Urothelium cell line (cell line): Measurements from ENCODE around the gene PNKD.
A peak's percentile ranks its signal among the peaks of the same experiment; 100 is the strongest.

Source experiments
- DNase-seq: peaks from one replicate; pipeline ENCODE4 v3.0.0; 2011; ENCODE audit warnings: low spot score, mixed read lengths
- FAIRE-seq: peaks from 2 replicates; lab custom pipeline; 2011; peaks lifted over from hg19 to GRCh38; lab: Jason Lieb, UNC

Gene PNKD, protein sequence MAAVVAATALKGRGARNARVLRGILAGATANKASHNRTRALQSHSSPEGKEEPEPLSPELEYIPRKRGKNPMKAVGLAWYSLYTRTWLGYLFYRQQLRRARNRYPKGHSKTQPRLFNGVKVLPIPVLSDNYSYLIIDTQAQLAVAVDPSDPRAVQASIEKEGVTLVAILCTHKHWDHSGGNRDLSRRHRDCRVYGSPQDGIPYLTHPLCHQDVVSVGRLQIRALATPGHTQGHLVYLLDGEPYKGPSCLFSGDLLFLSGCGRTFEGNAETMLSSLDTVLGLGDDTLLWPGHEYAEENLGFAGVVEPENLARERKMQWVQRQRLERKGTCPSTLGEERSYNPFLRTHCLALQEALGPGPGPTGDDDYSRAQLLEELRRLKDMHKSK

DNA sequence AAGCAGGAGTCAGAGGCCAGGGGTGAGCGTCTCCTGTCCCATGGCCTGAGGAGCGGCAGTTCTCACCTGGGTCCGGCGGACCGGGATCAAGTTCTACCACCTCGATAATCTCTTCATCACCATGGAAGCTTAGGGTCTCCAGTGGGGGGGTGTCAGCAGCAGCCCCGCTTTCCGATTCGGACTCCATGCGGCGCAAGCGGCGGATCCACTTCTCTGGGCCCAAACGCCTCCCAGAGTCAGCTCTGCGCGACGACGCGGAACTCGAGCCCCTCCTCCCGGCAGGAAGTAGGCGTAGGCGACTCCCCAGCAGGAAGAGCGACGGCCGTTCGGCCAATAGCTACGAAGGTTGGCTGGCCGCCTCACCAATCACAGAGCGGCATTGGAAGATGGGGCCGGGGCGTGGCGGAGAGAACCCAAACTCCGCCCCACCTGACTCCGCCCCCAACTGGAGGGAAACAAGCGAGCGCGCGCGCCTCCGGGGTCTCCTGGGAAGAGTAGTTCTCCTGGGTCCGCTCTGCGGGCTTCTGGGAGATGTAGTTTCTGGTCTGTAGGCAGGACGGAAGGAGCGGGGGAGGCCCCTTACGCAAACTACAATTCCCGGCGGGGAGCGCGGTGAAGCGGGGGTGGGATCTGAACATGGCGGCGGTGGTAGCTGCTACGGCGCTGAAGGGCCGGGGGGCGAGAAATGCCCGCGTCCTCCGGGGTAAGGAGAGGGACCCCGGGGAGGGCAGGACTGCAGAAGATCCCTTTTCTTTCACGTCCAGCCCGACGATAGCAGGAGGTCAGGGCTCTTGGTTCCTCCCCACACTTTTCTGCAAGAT, at the start of gene PNKD, which contains the start of gene AAMP:
TSS of gene PNKD (plus strand) at position 620 of the 821 bp plus-strand sequence. CDS start at position 637, 17 bp downstream.
TSS of gene AAMP (minus strand) at position 238 of the 821 bp plus-strand sequence. CDS start at position 187, 51 bp downstream.
- peak; percentile 97 for FAIRE-seq
- DNase-seq, result peak; percentile 99

DNA sequence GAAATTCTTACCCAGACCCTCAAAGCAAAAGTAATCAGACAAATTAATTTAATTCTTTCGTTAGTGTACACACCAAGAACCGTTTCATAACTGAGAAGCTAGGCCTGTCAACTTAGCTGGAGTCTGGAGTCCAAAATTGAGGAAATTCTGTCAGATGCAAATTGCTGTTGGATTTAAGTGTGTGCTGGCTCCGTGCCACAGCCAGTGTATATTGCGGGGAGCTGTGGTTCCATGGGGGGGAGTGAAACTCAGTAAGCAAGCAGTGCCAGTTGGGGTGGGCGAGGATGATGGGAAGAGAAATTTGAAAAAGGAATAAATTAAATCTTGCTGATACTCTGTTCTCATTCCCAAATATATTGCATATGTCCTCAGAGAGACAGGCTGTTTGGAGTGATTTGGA, 49.3 kb upstream of the PNKD start:
- FAIRE-seq, result no peak
- no peak for DNase-seq

DNA sequence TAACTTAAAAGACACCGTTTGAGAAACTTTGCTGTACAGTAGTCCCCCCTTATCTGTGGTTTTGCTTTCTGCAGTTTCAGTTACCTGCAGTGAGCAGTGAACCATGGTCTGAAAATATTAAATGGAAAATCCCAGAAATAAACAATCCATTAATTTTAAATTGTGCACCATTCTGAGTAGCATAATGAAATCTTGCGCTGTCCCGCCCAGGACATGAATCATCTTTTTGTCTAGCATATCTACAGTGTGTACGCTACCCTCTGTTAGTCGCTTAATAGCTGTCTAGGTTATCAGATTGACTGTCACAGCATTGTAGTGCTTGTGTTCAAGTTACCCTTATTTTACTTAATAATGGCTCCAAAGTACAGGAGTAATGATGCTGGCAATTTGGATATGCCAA, 47.3 kb upstream of the PNKD start:
- no peak for DNase-seq
- FAIRE-seq, result no peak

DNA sequence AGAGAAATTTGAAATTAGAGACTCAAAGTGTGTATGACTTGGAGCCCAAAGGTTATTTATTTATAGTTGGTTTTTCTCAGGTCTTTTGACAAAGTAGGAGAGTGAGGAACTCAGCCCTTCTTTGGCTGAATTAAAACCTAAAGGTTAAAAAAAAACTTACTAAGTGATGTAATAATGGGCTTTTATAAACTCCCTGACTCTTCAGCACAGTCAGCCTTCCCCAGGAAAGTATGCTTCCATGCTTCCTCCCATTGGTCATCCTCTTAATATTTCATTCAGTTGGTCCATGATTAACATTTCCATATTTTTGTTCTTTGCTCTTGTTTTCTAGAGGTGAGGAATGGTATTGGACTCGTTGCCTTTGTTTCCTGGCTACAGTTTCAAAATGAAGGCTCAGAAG, 46.1 kb upstream of the PNKD start:
- FAIRE-seq (no peak), DNase-seq (no peak)

DNA sequence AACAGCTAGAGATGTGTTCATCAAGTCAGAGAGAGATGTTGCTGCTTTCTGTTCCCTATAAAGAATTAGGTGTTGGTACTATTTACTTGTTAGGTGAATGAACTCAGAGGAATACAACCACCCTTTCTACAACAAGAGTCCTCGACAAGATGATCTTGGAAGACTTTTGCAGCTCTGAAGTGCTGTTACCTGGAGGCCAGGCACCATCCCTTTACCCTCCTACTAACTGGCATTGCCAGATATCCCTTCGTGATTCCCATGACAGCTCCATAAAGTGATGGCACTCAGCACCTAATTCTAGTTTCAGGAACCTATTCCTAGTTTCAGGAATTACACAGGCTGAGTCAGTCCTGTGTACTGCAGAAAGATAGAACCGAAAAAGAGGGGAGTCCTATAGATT, 43.4 kb upstream of the PNKD start:
- FAIRE-seq (no peak), DNase-seq (no peak)

DNA sequence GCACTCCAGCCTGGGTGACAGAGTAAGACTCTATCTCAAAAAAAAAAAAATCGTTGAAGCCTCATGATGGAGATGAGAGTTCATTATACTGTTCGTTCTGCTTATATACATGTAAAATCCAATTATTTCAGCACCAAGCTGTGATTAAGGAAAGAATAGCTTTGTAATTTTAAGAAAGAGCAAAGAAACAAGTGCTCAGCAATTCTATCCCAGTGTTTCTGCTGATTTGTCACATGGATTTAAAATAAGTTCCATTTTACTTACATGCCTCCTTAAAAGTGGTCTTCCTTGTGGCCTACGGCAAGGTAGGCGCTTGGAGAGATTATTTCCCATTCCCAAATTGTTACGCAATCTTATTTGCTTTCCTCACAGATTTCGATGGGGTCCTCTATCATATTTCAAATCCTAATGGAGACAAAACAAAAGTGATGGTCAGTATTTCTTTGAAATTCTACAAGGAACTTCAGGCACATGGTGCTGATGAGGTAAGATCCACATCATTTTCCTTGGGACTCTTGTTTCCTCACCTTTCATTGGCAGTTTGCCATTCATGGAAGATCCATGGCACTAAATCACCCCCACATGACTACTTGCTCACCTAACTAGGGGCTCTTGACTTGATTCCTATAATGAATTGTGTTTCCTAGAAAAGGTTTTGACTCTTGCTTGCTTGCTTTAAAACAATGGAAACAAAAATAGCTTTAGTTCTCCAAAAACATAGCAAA, 41.8 kb upstream of the PNKD start:
- FAIRE-seq, result no peak
- DNase-seq, result no peak

DNA sequence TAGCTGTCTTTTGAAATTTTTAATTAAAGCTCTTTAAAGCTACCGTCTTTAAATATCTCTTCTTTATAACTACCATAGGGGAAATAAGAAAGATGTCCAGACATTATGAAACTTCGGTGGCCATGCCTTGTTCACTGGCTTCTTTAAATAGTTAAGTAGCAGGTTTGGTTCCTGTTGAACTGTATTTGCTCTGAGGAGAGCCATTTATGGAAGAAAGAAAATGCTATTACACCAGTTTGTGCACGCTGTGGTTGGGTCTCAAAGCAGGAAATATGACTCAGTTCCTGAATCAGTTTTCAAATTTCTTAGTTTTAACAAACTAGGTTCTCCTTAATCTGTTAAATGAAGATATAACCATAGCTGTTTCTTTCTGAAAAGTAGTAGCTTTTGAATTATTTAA, 41.1 kb upstream of the PNKD start:
- FAIRE-seq (no peak), DNase-seq (no peak)

DNA sequence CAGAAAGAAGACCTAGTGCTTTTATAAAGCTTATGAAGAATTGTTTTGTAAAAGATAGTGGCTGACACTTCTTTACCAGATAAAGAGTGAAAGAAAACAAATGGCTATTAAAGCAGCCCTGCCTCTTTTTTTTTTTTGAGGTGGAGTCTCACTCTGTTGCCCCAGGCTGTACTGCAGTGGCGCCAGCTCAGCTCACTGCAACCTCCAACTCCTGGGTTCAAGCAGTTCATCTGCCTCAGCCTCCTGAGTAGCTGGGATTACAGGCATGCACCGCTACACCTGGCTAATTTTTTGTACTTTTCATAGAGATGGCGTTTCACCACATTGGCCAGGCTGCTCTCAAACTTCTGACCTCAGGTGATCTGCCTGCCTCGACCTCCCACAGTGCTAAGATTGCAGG, 40.5 kb upstream of the PNKD start:
- DNase-seq (no peak), FAIRE-seq (no peak)

DNA sequence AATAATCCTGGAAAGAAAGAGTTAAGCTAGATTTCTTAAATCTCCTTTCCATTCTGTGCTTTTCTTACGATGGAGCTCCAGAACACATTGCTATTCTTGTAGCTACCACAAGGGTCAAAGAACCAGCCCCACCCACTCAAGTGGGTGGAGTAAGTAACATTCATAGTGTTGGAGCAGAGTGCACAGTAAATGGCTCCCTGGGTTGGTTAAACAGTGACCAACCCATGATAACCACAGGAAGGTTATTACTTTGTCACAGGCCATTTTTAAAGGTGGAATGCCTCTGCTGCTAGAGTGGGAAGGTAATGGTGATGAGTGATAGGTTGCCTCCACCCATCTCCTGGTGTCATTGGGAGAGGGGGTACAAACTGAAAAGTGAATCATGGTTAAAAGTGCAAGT, 39.4 kb upstream of the PNKD start:
- FAIRE-seq, result no peak
- peak; percentile 16 for DNase-seq

DNA sequence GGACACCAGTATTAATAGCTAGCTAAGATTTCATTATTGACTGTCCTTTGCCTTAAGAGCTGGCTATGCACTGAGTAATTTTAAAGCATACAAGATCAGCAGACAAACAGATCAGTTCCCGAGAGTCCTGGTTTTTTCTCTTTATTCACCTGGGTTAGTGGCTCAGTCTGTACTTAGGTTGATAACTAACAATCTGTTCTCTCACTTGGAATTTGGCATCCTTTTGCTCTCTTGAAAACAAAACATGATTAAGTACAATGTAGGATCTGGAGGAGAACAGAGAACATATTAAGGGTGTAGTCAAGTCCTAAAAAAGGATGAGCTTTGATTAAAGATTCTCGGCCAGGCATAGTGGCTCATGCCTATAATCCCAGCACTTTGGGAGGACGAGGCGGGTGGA, 36.8 kb upstream of the PNKD start:
- no peak for FAIRE-seq
- no peak for DNase-seq

DNA sequence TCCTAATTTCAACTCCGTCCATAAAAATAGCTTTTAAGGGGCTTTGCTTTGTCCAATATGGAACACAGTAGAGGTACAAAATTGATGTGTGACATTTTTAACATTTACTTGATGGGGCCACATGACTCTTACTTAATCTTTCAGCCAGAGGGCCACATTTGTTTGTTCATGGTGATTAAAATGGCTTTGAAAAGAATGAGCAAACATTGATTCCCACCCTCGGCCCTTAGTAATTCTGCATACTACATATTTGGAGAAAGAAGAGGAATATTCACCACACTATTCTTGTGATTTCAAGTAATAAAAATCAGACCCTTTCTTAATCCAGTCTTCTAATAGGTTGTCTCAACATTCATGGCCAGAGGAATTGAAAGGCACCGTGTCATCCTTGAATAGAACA, 35.8 kb upstream of the PNKD start:
- DNase-seq (no peak), FAIRE-seq (no peak)

DNA sequence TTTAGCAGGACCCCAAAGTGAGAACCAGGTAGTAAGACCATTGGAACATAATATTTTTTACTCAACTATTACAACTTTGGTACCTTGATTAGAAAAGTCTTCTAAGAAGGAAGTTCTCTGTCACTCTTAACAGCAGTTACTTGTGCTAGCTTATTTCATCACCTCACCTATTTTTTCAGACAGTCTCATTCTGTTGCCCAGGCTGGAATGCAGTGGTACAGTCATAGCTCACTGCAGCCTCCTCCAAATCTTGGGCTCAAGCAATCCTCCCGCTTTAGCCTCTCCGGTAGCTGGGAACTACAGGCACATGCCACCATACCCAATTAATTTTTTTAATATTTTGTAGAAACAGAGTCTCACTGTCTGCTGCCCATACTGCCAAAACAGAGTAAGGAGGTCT, 35.3 kb upstream of the PNKD start:
- FAIRE-seq (no peak), DNase-seq (no peak)

DNA sequence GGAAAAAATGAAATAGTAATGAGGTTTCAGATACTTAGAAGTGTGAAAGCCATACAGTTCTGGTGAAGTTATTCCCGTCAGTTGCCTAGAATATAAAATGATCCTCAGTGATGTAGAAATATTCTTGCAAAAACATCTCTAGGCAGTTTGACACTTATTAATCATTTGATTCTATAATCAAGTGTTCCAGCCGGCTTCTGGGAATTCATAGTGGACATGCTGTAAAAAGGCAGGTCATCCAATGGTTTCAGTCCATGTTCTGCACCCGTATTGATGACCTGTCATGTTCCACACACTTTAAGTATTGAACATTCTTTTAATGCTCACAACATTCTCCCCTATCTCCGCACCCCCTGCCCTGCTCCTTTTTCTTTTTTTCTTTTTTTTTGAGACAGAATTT, 33.5 kb upstream of the PNKD start:
- no peak for FAIRE-seq

DNA sequence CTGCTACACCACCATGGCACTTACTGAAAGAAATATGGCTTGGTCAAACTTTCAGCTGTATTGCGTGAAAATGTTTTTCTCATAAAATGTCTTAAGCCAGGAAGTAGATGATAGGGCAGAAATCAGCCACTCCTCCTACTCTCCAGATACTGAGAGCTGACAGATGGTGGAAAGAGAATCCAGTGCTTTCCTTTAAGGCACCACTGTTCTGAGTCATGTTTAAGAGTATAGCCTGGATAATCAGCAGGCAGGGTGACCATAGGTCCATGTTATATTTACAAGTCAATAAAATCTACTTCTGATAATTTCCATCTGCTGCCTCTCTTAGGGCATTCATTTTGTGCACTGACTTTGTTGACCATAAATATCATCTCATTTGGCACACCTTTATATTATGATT, 31.4 kb upstream of the PNKD start:
- FAIRE-seq (no peak), DNase-seq (no peak)

More for the DNA sequence above, 33.5 kb upstream of the PNKD start:
- no peak for DNase-seq

DNA sequence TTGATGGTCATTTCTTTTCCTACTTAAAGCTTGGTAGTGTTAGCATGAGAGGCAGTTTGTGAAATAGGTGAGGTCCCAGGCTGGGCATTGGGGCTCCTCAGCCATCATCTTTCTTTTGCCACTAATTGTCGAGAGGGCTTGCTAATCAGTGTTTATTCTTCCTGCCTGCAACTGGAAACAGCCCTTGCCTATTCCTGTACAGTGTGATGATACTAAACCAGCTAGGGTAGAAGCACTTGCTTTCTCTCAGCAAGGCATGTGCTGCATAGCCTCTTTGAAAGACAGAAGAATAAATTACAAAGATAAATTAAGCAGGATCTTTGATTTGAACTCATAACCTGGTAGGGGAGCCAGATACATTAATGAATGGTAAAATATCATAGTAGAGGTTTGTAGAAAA, 26.1 kb upstream of the PNKD start:
- no peak for DNase-seq
- no peak for FAIRE-seq

DNA sequence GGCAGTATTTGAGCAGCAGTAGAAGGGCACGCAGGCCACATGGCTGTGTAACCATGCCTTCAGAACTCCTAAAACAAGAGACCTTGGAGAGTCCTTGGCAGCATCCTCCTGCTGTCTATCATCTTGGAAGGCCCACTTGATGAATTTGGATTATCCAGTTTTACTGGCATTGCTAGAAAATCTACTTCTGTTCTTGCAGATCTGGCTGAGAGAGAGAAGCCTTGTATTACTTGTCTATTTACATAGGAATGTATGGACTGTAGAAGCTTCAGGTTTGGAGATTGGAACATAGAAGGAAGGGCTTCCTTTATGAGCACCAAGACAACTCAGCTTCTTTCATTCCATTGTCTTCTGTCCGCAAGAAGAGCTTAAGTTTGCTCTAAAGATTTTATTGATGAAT, 25.7 kb upstream of the PNKD start:
- DNase-seq, result no peak
- no peak for FAIRE-seq

DNA sequence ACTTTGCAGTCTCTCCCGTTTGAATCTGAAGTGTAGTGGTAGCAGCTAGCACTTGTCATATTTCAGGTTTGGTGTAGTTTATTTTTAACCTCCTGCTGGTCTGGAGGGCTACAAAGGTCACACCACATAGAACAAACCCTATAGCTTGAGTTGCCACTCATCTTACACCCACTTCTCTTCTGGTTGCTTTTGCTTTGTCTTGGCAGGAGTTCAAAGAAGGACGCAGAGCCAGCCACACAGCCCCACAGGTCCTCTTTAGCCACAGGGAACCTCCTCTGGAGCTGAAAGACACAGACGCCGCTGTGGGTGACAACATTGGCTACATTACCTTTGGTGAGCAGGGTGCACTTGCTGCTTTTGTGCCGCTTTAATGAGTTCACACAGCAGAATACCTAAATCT, 25.1 kb upstream of the PNKD start:
- FAIRE-seq (no peak), DNase-seq (no peak)

DNA sequence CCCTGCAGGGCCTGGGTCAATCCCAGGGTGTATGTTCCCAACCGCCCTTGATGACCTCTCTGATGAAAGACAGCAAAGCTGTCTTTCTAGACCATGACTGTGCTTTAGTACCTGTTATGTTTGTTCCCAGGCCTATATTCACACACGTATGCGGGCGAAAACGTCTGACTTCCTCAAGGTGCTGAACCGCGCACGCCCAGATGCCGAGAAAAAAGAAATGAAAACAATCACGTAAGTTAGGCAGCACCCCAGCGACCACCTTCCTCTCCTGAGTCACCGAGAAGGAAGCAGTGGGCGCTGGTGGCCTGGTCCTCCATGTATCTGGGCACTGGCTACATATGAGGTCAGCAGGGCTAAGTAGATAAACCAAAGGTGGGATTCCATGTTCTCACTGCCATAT, 20.6 kb upstream of the PNKD start:
- FAIRE-seq (no peak), DNase-seq (no peak)

DNA sequence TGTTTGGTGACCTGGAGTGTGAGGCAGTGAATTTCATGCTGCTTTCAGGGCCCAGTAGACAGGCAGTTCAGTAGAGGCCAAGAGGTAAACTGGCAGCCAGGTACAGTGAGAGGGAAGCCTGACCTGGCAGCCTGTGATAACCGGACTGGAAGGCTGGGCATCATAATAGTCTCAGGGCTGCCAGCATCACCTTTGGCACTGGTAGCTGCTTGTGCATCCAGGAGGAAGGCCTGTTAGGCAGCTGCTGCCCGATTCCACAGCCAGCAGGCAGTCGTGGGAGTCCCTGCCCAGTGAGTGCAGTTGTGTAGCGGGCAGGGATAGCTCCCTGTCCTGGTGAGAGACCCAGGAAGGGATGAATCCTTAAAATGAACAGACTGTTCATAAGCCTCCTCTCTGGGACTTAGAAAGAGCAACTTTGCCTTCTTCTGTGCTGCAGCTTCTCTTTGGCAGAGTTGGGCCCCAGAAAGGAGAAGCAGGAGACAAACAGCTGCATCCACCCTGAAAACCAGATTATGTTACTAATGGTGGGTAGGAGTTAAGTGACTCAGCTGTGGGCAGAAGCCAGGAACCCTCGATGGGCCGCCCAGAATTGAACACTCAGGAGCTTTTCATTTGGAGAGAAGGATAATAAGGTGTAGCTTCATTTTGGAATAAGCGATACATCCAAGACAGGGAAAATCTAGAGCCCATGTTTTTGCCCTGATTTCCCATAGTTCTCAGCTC, 17.6 kb upstream of the PNKD start:
- DNase-seq (no peak), FAIRE-seq (no peak)

DNA sequence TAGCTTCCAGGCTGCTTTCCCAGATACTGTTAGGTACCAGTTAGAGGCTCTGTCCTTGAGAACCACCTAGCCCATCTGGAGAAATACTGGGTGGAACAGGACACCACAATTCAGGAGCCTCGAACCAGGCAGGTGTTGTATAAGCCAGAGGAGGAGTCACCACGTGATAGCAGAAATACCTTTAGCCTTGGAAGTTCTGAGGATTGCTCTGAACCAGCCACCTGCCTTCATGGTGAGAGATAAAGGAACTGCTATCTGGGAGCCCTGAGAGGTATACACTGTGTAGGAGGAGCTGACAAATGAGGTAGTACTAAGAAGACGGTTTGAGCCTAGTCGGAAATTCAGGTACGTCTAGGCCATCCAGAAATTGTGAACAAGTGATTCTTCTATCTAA, 17.1 kb upstream of the PNKD start:
- DNase-seq (no peak), FAIRE-seq (no peak)

DNA sequence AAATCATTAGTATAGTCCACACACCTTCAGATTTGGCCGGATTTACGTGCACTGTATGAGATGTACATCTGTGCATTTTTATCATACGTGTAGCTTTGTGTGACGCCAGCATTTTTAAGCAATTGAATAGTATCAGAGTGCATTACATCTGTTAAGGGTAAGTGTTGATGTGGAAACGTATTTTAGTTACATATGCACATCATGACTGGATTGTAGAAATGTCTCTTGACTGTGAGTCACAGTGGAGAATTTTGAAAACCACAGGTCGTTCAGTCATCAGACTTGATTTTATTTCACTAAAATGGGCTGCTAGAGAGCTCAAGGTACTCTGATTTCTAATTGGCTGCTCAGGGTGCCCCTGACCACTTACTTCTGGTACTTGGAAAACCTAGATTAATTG, 14.9 kb upstream of the PNKD start:
- no peak for FAIRE-seq

More for the DNA sequence above, 14.9 kb upstream of the PNKD start:
- no peak for DNase-seq
